Type B pancreatic cell (in vitro differentiated cells): ENCODE data around the gene VPS26B. TPM values are rescaled to one million over a fixed set of nuclear protein-coding genes. Genes with fewer than 3 reads are reported as not detected.

Source experiments
- DNase-seq: peaks from one replicate; pipeline ENCODE4 v3.0.0; 2021; ENCODE audit warnings: mixed read lengths; ENCODE audit not compliant: unreplicated experiment; ENCODE audit errors: extremely low spot score
- H3K27ac Mint-ChIP-seq: 2 replicates; pipeline ENCODE4 v1.8.0; 2021; ENCODE audit warnings: mild to moderate bottlenecking, mixed read lengths
- H3K27me3 Mint-ChIP-seq: 2 replicates; pipeline ENCODE4 v1.8.0; 2021; ENCODE audit warnings: mixed read lengths
- H3K36me3 Mint-ChIP-seq: 2 replicates; pipeline ENCODE4 v1.8.0; 2021; ENCODE audit warnings: mixed read lengths
- H3K4me1 Mint-ChIP-seq: one replicate; pipeline ENCODE4 v1.8.0; 2021; ENCODE audit warnings: mixed read lengths; ENCODE audit not compliant: unreplicated experiment
- H3K4me3 Mint-ChIP-seq: 2 replicates; pipeline ENCODE4 v1.8.0; 2021; ENCODE audit warnings: mild to moderate bottlenecking, mixed read lengths
- H3K9me3 Mint-ChIP-seq: 2 replicates; pipeline ENCODE4 v1.8.0; 2021; ENCODE audit warnings: mixed read lengths
- CTCF ChIP-seq: fragments of 200-600 bp; sonication (generic); conservative IDR thresholded peaks from 2 replicates; pipeline ENCODE4 v1.5.0; 2021; ENCODE audit warnings: antibody characterized with exemption, mild to moderate bottlenecking
- total RNA-seq: library from RNA; stranded (reverse); gene quantifications from 2 replicates; pipeline ENCODE4 v1.2.1, GENCODE V29; 2021; ENCODE audit warnings: low replicate concordance

VPS26B gene
- total RNA-seq, 1 donor from 2014 or later, result 43.6 TPM

- Mint-ChIP-seq H3K9me3 (no peaks in the 10 kb centered on the region), H3K27me3 (no peaks in the 10 kb centered on the region), H3K36me3 (peaks cover 12% of the 10 kb centered on the region), H3K4me1 (no peaks in the 10 kb centered on the region), H3K27ac (no peak overlapping the region), H3K4me3 (no peak overlapping the region)
- DNase-seq, result no peak
- no peak for TF ChIP-seq CTCF
Measured at GRCh38 chr11:134243913-134244312, 19.4 kb downstream of the VPS26B start.

- peak; percentile 62 for TF ChIP-seq CTCF
- DNase-seq, result no peak
- Mint-ChIP-seq H3K27me3 (no peaks in the 10 kb centered on the region), H3K4me3 (no peak overlapping the region), H3K27ac (no peak overlapping the region), H3K4me1 (no peaks in the 10 kb centered on the region), H3K36me3 (peaks cover 18% of the 10 kb centered on the region), H3K9me3 (no peaks in the 10 kb centered on the region)
Measured at GRCh38 chr11:134244593-134244992, 20.1 kb downstream of the VPS26B start.

GRCh38 chr11:134245434-134245833, 21.0 kb downstream of the VPS26B start:
- Mint-ChIP-seq H3K27ac (no peak overlapping the region), H3K4me3 (no peak overlapping the region), H3K27me3 (no peaks in the 10 kb centered on the region)

GRCh38 chr11:134246100-134246499, 21.6 kb downstream of the VPS26B start:
- peaks cover 18% of the 10 kb centered on the region for H3K36me3 Mint-ChIP-seq
- H3K27ac Mint-ChIP-seq, result no peak overlapping the region
- DNase-seq, result no peak
- no peaks in the 10 kb centered on the region for H3K4me1 Mint-ChIP-seq
- no peaks in the 10 kb centered on the region for H3K9me3 Mint-ChIP-seq
- H3K27me3 Mint-ChIP-seq, result no peaks in the 10 kb centered on the region
- no peak overlapping the region for H3K4me3 Mint-ChIP-seq
- TF ChIP-seq CTCF, result no peak

More at GRCh38 chr11:134245434-134245833, 21.0 kb downstream of the VPS26B start:
- Mint-ChIP-seq H3K9me3 (no peaks in the 10 kb centered on the region), H3K4me1 (no peaks in the 10 kb centered on the region), H3K36me3 (peaks cover 18% of the 10 kb centered on the region)
- DNase-seq, result no peak
- no peak for TF ChIP-seq CTCF

- TF ChIP-seq CTCF, result no peak
- no peak overlapping the region for H3K4me3 Mint-ChIP-seq
- no peak overlapping the region for H3K27ac Mint-ChIP-seq
- DNase-seq, result no peak
- H3K36me3 Mint-ChIP-seq, result peaks cover 18% of the 10 kb centered on the region
- H3K4me1 Mint-ChIP-seq, result no peaks in the 10 kb centered on the region
- no peaks in the 10 kb centered on the region for H3K27me3 Mint-ChIP-seq
- H3K9me3 Mint-ChIP-seq, result no peaks in the 10 kb centered on the region
Measured at GRCh38 chr11:134246678-134247077, 22.2 kb downstream of the VPS26B start.

GRCh38 chr11:134248910-134249480, 24.5 kb downstream of the VPS26B start:
- Mint-ChIP-seq H3K36me3 (peaks cover 11% of the 10 kb centered on the region), H3K4me3 (no peak overlapping the region), H3K4me1 (peaks cover 6% of the 10 kb centered on the region), H3K27ac (no peak overlapping the region), H3K9me3 (no peaks in the 10 kb centered on the region), H3K27me3 (no peaks in the 10 kb centered on the region)
- no peak for DNase-seq
- no peak for TF ChIP-seq CTCF
